GM12891 (cell line): Measurements from ENCODE around the gene FARP2.

Source experiments
- POLR2A ChIP-seq: IDR thresholded peaks from 2 replicates; pipeline ENCODE4 v1.6.1; 2011; ENCODE audit warnings: low read depth, low read length, control low read depth
- POLR2AphosphoS5 ChIP-seq: IDR thresholded peaks from 2 replicates; pipeline ENCODE4 v1.6.1; 2011; ENCODE audit warnings: low read depth, low read length, control low read depth
- POU2F2 ChIP-seq: IDR thresholded peaks from 2 replicates; pipeline ENCODE4 v1.6.1; 2011; ENCODE audit warnings: low read depth, mild to moderate bottlenecking, control low read depth, low read length, moderate library complexity
- SPI1 ChIP-seq: IDR thresholded peaks from 2 replicates; pipeline ENCODE4 v1.6.1; 2011; ENCODE audit warnings: low read depth, low read length, control low read depth
- TAF1 ChIP-seq: IDR thresholded peaks from 2 replicates; pipeline ENCODE4 v1.6.1; 2011; ENCODE audit warnings: low read depth, low read length, control low read depth

DNA sequence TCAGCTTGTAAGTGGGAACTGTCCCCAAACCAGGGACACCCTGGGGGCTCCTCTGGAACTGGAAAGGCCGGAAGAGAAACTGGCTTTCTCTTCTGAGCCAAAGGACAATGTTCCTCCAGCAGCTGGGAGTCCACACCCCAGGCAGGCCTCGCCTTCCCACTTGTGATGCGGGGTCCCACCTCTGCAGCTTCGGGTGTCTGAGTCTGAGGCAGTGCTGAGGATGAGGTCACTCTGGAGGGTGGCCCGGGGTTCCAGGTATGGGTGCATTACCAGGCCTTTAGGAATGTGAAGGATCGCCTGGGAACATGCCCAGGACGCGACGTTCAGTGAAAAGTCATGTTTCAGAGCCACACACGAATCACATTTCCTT, 184.3 kb downstream of the FARP2 start:
- TF ChIP-seq POLR2A (no peak), TAF1 (no peak), POLR2AphosphoS5 (no peak), POU2F2 (no peak), SPI1 (no peak)
